A673 (cell line): ENCODE measurements around the gene F3. TPM values are rescaled to one million over a fixed set of nuclear protein-coding genes. Genes with fewer than 3 reads are reported as not detected.
"Not testable (repeated sequence)": the region's sequence is repeated elsewhere in the genome, so short reads cannot be mapped to it uniquely, and the experiment has no call there.

Source experiments
- BruUV-seq: library from RNA; stranded (reverse); fragments of 400-500 nt; replicated peaks from 2 replicates; lab custom pipeline; 2021; lab: Mats Ljungman, UMichigan
- CTCF ChIA-PET: fragments of 300-600 bp; sonication (Branson Sonifier 250); formaldehyde crosslinking; loops from one replicate; lab custom pipeline; 2022; ENCODE audit warnings: antibody characterized with exemption; lab: Charles Lee
- POLR2A ChIA-PET: fragments of 300-600 bp; sonication (Branson Sonifier 250); formaldehyde crosslinking; loops from one replicate; lab custom pipeline; 2022; ENCODE audit warnings: antibody characterized with exemption; ENCODE audit not compliant: low non-redundant PET; lab: Charles Lee
- DNase-seq: peaks from one replicate; pipeline ENCODE4 v3.0.0-alpha.2; 2015; ENCODE audit warnings: low spot score
- H3K27ac ChIP-seq: fragments of 200-600 bp; sonication (generic); 2 replicates; pipeline ENCODE4 v1.5.1; 2016; ENCODE audit warnings: mixed run types, low read depth, mild to moderate bottlenecking, mixed read lengths, antibody characterized with exemption, low read length; ENCODE audit not compliant: poor library complexity, severe bottlenecking
- H3K27me3 ChIP-seq: fragments of 200-600 bp; sonication (generic); replicated peaks from 2 replicates; pipeline ENCODE4 v1.6.1; 2017; ENCODE audit warnings: mixed run types, low read depth, mild to moderate bottlenecking, mixed read lengths, antibody characterized with exemption, low read length; ENCODE audit not compliant: insufficient read depth, poor library complexity
- H3K36me3 ChIP-seq: fragments of 200-600 bp; sonication (generic); 2 replicates; pipeline ENCODE4 v1.6.1; 2016; ENCODE audit warnings: mixed run types, mild to moderate bottlenecking, mixed read lengths, antibody characterized with exemption, low read length; ENCODE audit not compliant: insufficient read depth, poor library complexity, severe bottlenecking
- H3K4me1 ChIP-seq: fragments of 200-600 bp; sonication (generic); 2 replicates; pipeline ENCODE4 v1.6.1; 2017; ENCODE audit warnings: mixed run types, mild to moderate bottlenecking, mixed read lengths, antibody characterized with exemption, low read length; ENCODE audit not compliant: insufficient read depth, poor library complexity, severe bottlenecking
- H3K4me3 ChIP-seq: fragments of 200-600 bp; sonication (generic); 2 replicates; pipeline ENCODE4 v1.5.1; 2016; ENCODE audit warnings: low read depth, mixed run types, mild to moderate bottlenecking, mixed read lengths, low read length; ENCODE audit not compliant: poor library complexity, severe bottlenecking
- H3K9me3 ChIP-seq: fragments of 200-600 bp; sonication (generic); 2 replicates; pipeline ENCODE4 v1.6.1; 2016; ENCODE audit warnings: mixed run types, low read depth, mild to moderate bottlenecking, mixed read lengths, antibody characterized with exemption, low read length; ENCODE audit not compliant: poor library complexity, severe bottlenecking
- CTCF ChIP-seq: fragments of 300-800, 200-600 bp; sonication (generic); conservative IDR thresholded peaks from 2 replicates; pipeline ENCODE4 v1.5.1; 2017; ENCODE audit warnings: low read depth, mild to moderate bottlenecking, antibody characterized with exemption, low read length, moderate library complexity, mixed read lengths
- EZH2 ChIP-seq: fragments of 200-600 bp; sonication (generic); IDR thresholded peaks from 2 replicates; pipeline ENCODE4 v1.6.1; 2017; ENCODE audit warnings: borderline replicate concordance, low read depth, mild to moderate bottlenecking, mixed read lengths, antibody characterized with exemption, low read length; ENCODE audit not compliant: poor library complexity, severe bottlenecking
- intact Hi-C: fragments of 100-400 bp; cut with micrococcal nuclease; formaldehyde crosslinking; loops from one replicate; pipeline ENCODE4 v1.10.0; 2022; ENCODE audit not compliant: unreplicated experiment
- total RNA-seq: library from RNA; stranded (reverse); gene quantifications from 2 replicates; pipeline ENCODE4 v1.2.3, GENCODE V29; 2021

The F3 gene
- total RNA-seq, 1 experiment from 2014 or later, result 5.6 TPM

GRCh38 chr1:94566436-94566835, 24.9 kb upstream of the F3 start:
- H3K27ac ChIP-seq, DNase-seq, H3K9me3 ChIP-seq, H3K4me3 ChIP-seq, intact Hi-C loops, H3K4me1 ChIP-seq, CTCF ChIA-PET, H3K36me3 ChIP-seq, BruUV-seq, H3K27me3 ChIP-seq, POLR2A ChIA-PET: not testable (repeated sequence)

GRCh38 chr1:94565901-94566300, 24.3 kb upstream of the F3 start:
- no peak for DNase-seq
- no TSS peak for BruUV-seq
- no peak overlapping the region for H3K27ac ChIP-seq
- CTCF ChIA-PET, result no interaction called here
- H3K9me3 ChIP-seq, result no peaks in the 10 kb centered on the region
- no peaks in the 10 kb centered on the region for H3K4me1 ChIP-seq
- no peaks in the 10 kb centered on the region for H3K27me3 ChIP-seq
- POLR2A ChIA-PET, result no interaction called here
- no peak overlapping the region for H3K4me3 ChIP-seq
- H3K36me3 ChIP-seq, result no peaks in the 10 kb centered on the region
- TF ChIP-seq EZH2, result no peak
- no peak for TF ChIP-seq CTCF
- intact Hi-C loops, result no loop called here

GRCh38 chr1:94562519-94563260, 21.1 kb upstream of the F3 start:
- TF ChIP-seq CTCF (no peak), EZH2 (no peak)
- no peaks in the 10 kb centered on the region for H3K4me1 ChIP-seq
- no peaks in the 10 kb centered on the region for H3K9me3 ChIP-seq
- H3K4me3 ChIP-seq, result no peak overlapping the region
- DNase-seq, result no peak
- no peaks in the 10 kb centered on the region for H3K27me3 ChIP-seq
- ChIA-PET CTCF (no interaction called here), POLR2A (no interaction called here)
- intact Hi-C loops, result no loop called here
- no peaks in the 10 kb centered on the region for H3K36me3 ChIP-seq
- H3K27ac ChIP-seq, result no peak overlapping the region
- BruUV-seq, result no TSS peak

GRCh38 chr1:94560333-94560732, 18.8 kb upstream of the F3 start:
- DNase-seq, result no peak
- TF ChIP-seq CTCF (no peak), EZH2 (no peak)
- Histone ChIP-seq H3K27ac (no peak overlapping the region), H3K4me3 (no peak overlapping the region), H3K9me3 (no peaks in the 10 kb centered on the region), H3K27me3 (no peaks in the 10 kb centered on the region), H3K36me3 (no peaks in the 10 kb centered on the region), H3K4me1 (no peaks in the 10 kb centered on the region)
- ChIA-PET CTCF (no interaction called here), POLR2A (interaction anchor here (0.7 kb wide), 1 partner anchor 408 kb away, joined by 3 read pairs; no protein-coding TSS in a partner anchor)
- intact Hi-C loops, result no loop called here
- no TSS peak for BruUV-seq
